ENCODE data around the gene VAMP2.

VAMP2 gene

DNA sequence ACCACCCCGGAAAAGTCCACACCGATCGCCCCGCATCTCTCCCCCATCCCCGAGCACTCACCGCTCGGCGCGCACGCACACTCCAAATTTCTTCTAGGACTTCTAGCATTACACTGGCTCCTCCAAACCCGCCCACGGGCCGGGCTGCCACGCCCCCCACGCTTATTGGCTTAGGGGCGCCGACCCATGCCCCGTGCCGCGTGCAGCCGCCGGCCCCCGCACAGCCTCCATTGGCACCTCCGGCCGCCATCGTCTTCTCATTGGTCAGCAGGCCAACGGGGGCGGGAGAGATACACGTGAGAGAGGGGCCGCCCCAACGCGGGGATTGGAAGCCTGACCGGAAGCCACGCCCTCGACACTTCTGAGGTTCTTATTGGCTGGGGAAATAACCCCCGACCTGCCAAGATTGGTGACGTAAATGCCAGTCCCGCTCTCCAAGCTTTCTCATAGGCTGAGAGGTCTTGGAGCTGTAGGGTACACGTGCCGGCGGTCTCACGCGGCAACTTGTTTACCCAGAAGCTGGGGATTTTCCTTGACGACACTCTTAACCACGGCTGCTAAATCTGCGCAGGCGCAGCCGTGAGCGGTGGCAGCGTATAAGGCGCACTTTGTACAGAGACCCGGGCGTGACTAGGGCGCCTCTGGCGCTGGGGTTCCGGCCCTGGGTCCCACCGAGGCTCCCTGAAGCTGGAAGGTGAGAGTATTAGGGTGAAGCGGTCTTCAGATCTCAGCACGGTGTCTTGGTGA lies 6.3 kb downstream of the VAMP2 start:
- peak overlapping the region; percentile 70 for H3K27ac ChIP-seq (ENCODE audit: low read depth, low read length)
- H2AFZ ChIP-seq (ENCODE audit: low read depth, low read length, severe bottlenecking): peak overlapping the region; percentile 28
- peaks cover 15% of the 10 kb centered on the region for H3F3A ChIP-seq (ENCODE audit: insufficient read depth)
- no peaks in the 10 kb centered on the region for H3K9me2 ChIP-seq (replicated peaks; ENCODE audit: insufficient read depth, low read length)
- H4K20me1 ChIP-seq (ENCODE audit: low read depth, low read length): no peaks in the 10 kb centered on the region
- H3K27me3 ChIP-seq (ENCODE audit: low read length): no peaks in the 10 kb centered on the region
- peak overlapping the region; percentile 82 for H3K4me2 ChIP-seq (ENCODE audit: low read depth, low read length, poor library complexity, severe bottlenecking)
- H3K9ac ChIP-seq (ENCODE audit: low read length): peak overlapping the region; percentile 66
- peak overlapping the region; percentile 61 for H3K4me3 ChIP-seq (ENCODE audit: insufficient read depth, low read length, poor library complexity, severe bottlenecking)
- H3K36me3 ChIP-seq (ENCODE audit: low read length): no peaks in the 10 kb centered on the region
- H3K79me2 ChIP-seq (ENCODE audit: insufficient read depth, low read length): peaks cover 8% of the 10 kb centered on the region; the same call in 1 of the 2 replicates
- TF ChIP-seq CTCF (IDR thresholded peaks at IDR 0.05; ENCODE audit: insufficient read depth, low read length, poor library complexity, severe bottlenecking) (no peak), EZH2phosphoT487 (conservative IDR thresholded peaks at IDR 0.05; ENCODE audit: low read length) (no peak)
- H3K9me3 ChIP-seq (ENCODE audit: insufficient read depth, low read length): no peaks in the 10 kb centered on the region

DNA sequence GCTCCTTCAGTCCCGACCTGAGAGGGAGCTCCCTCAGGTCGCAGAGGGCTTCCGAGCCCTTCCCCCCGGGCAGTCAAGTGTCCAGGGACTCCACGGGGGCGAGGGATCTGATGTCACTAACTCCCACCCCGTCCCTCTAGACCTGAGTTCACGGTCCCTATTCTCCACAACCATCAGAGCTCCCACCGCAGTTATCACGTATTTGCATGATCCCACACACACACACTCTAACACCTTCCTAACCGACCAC lies 6.8 kb downstream of the VAMP2 start:
- Histone ChIP-seq H3K36me3 (ENCODE audit: low read length) (no peaks in the 10 kb centered on the region), H3K79me2 (ENCODE audit: insufficient read depth, low read length) (peaks cover 8% of the 10 kb centered on the region; the same call in 1 of the 2 replicates), H3F3A (ENCODE audit: insufficient read depth) (peaks cover 15% of the 10 kb centered on the region), H3K4me2 (ENCODE audit: low read depth, low read length, poor library complexity, severe bottlenecking) (peak overlapping the region; percentile 80), H2AFZ (ENCODE audit: low read depth, low read length, severe bottlenecking) (peak overlapping the region; percentile 21), H3K9ac (ENCODE audit: low read length) (peak overlapping the region; percentile 59), H3K27ac (ENCODE audit: low read depth, low read length) (no peak overlapping the region), H3K9me2 (replicated peaks; ENCODE audit: insufficient read depth, low read length) (no peaks in the 10 kb centered on the region), H3K27me3 (ENCODE audit: low read length) (no peaks in the 10 kb centered on the region), H3K4me3 (ENCODE audit: insufficient read depth, low read length, poor library complexity, severe bottlenecking) (peak overlapping the region; percentile 61), H4K20me1 (ENCODE audit: low read depth, low read length) (no peaks in the 10 kb centered on the region), H3K9me3 (ENCODE audit: insufficient read depth, low read length) (no peaks in the 10 kb centered on the region)
- TF ChIP-seq EZH2phosphoT487 (conservative IDR thresholded peaks at IDR 0.05; ENCODE audit: low read length) (no peak), CTCF (IDR thresholded peaks at IDR 0.05; ENCODE audit: insufficient read depth, low read length, poor library complexity, severe bottlenecking) (no peak)

- Histone ChIP-seq H3K4me2 (ENCODE audit: low read depth, low read length, poor library complexity, severe bottlenecking) (peak overlapping the region; percentile 80), H3F3A (ENCODE audit: insufficient read depth) (peaks cover 15% of the 10 kb centered on the region; the same call in 1 of the 2 replicates), H3K27ac (ENCODE audit: low read depth, low read length) (no peak overlapping the region), H3K36me3 (ENCODE audit: low read length) (no peaks in the 10 kb centered on the region), H3K9ac (ENCODE audit: low read length) (peak overlapping the region; percentile 59), H3K27me3 (ENCODE audit: low read length) (no peaks in the 10 kb centered on the region), H3K9me2 (replicated peaks; ENCODE audit: insufficient read depth, low read length) (no peaks in the 10 kb centered on the region), H3K79me2 (ENCODE audit: insufficient read depth, low read length) (peaks cover 8% of the 10 kb centered on the region; the same call in 1 of the 2 replicates), H3K4me3 (ENCODE audit: insufficient read depth, low read length, poor library complexity, severe bottlenecking) (peak overlapping the region; percentile 61), H4K20me1 (ENCODE audit: low read depth, low read length) (no peaks in the 10 kb centered on the region), H3K9me3 (ENCODE audit: insufficient read depth, low read length) (no peaks in the 10 kb centered on the region), H2AFZ (ENCODE audit: low read depth, low read length, severe bottlenecking) (peak overlapping the region; percentile 21)
- TF ChIP-seq CTCF (IDR thresholded peaks at IDR 0.05; ENCODE audit: insufficient read depth, low read length, poor library complexity, severe bottlenecking) (no peak), EZH2phosphoT487 (conservative IDR thresholded peaks at IDR 0.05; ENCODE audit: low read length) (no peak)
Observed at GRCh38 chr17:8155231-8155995, 7.3 kb downstream of the VAMP2 start.
